ENCODE data around the gene MAFG. TPM values are rescaled to one million over a fixed set of nuclear protein-coding genes. Genes with fewer than 3 reads are reported as not detected.

The MAFG gene
- polyA plus RNA-seq, 1 of the 3 experiments (the other 2 are of a cell fraction), result 38.7 TPM

DNA sequence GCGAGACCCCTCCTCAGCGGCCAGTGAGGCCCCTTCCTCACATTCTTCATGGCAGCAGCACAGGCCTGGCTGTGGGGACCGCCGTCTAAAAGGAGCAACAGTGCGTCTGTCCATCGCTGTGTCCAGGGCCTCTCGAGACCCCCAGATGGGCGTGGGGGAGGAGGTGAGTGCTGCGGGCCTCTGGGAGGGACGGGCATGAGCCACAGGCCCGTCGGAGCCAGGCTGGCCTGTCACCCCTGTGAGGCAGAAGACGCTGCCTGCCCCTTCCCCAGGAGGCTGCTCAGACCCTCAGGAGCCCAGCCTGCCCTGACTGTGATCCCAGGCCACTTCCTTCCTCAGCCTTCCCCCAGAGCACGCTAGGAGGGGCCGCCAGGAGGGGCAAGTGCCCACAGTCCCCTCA is 11.7 kb upstream of the MAFG start:
- Histone ChIP-seq H3K9me2 (no peaks in the 10 kb centered on the region), H4K20me1 (ENCODE audit: insufficient read depth) (no peaks in the 10 kb centered on the region), H3K79me2 (ENCODE audit: insufficient read depth) (peaks cover 19% of the 10 kb centered on the region), H3F3A (replicated peaks; ENCODE audit: insufficient read depth) (peaks cover 3% of the 10 kb centered on the region), H3K27ac (ENCODE audit: low read depth in 2 of 2, low read length in 1 of 2) (no peak overlapping the region), H3K9me3 (no peaks in the 10 kb centered on the region), H2AFZ (ENCODE audit: low read depth) (no peak overlapping the region), H3K27me3 (ENCODE audit: insufficient read depth) (no peaks in the 10 kb centered on the region), H3K9ac (no peak overlapping the region), H3K36me3 (replicated peaks in 1 of 2; ENCODE audit: control insufficient read depth in 1 of 2, insufficient read depth in 2 of 2, low read length in 1 of 2) (peaks cover 0 to 9% of the 10 kb centered on the region in 2 experiments), H3K4me2 (no peak overlapping the region), H3K4me1 (ENCODE audit: control insufficient read depth in 1 of 2, insufficient read depth in 2 of 2, low read depth in 1 of 2, low read length in 1 of 2) (peaks cover 6 to 19% of the 10 kb centered on the region in 2 experiments; a peak in 2 of 4 replicates), H3K4me3 (ENCODE audit: low read depth in 2 of 2, low read length in 1 of 2) (no peak overlapping the region)
- no peak for DNase-seq
- ChIA-PET CTCF (interaction anchor here (1.1 to 17.7 kb wide), 5 partner anchors 15 to 91 kb away, joined by 3 to 216 read pairs (median 5); partner anchors contain the start of genes CENPX, LRRC45 and NOTUM), POLR2A (interaction anchor here (1.2 to 4.0 kb wide), 2 partner anchors 10 to 11 kb away, joined by 3 to 34 read pairs; partner anchors contain the start of gene MAFG)
- 76% methylated on average over 9 of the region's 15 CpGs for WGBS (ENCODE audit: low lambda C conversion rate)
- TF ChIP-seq, protein P1, sequence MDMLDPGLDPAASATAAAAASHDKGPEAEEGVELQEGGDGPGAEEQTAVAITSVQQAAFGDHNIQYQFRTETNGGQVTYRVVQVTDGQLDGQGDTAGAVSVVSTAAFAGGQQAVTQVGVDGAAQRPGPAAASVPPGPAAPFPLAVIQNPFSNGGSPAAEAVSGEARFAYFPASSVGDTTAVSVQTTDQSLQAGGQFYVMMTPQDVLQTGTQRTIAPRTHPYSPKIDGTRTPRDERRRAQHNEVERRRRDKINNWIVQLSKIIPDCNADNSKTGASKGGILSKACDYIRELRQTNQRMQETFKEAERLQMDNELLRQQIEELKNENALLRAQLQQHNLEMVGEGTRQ (IDR thresholded peaks at IDR 0.05; ENCODE audit: borderline replicate concordance, low read depth, low read length), result no peak
- TF ChIP-seq FOXM1 (IDR thresholded peaks at IDR 0.05; ENCODE audit: low read depth) (no peak), GABPA (IDR thresholded peaks at IDR 0.05; ENCODE audit: low read depth) (no peak), MXI1 (IDR thresholded peaks at IDR 0.05; ENCODE audit: low read depth, low read length) (no peak), EP300 (IDR thresholded peaks at IDR 0.05; ENCODE audit: borderline replicate concordance in 1 of 2, low read depth in 1 of 2, low read length in 1 of 2) (no peak), RFX5 (IDR thresholded peaks at IDR 0.05; ENCODE audit: low read length) (no peak), RAD21 (IDR thresholded peaks at IDR 0.05; ENCODE audit: low read length) (no peak), GATA2 (CRISPR knock-in tag; IDR thresholded peaks at IDR 0.05) (no peak), POLR2AphosphoS5 (IDR thresholded peaks at IDR 0.05; ENCODE audit: low read depth, low read length) (no peak), FOSL2 (IDR thresholded peaks at IDR 0.05; ENCODE audit: borderline replicate concordance, low read depth) (no peak), NFIC (IDR thresholded peaks at IDR 0.05; ENCODE audit: borderline replicate concordance) (no peak), RXRA (IDR thresholded peaks at IDR 0.05; ENCODE audit: borderline replicate concordance, low read depth) (no peak), SIN3A (IDR thresholded peaks at IDR 0.05; ENCODE audit: borderline replicate concordance, low read depth, low read length) (no peak)
- TF ChIP-seq, protein P2, sequence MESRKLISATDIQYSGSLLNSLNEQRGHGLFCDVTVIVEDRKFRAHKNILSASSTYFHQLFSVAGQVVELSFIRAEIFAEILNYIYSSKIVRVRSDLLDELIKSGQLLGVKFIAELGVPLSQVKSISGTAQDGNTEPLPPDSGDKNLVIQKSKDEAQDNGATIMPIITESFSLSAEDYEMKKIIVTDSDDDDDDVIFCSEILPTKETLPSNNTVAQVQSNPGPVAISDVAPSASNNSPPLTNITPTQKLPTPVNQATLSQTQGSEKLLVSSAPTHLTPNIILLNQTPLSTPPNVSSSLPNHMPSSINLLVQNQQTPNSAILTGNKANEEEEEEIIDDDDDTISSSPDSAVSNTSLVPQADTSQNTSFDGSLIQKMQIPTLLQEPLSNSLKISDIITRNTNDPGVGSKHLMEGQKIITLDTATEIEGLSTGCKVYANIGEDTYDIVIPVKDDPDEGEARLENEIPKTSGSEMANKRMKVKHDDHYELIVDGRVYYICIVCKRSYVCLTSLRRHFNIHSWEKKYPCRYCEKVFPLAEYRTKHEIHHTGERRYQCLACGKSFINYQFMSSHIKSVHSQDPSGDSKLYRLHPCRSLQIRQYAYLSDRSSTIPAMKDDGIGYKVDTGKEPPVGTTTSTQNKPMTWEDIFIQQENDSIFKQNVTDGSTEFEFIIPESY (IDR thresholded peaks at IDR 0.05; ENCODE audit: borderline replicate concordance, low read depth), result no peak
- TF ChIP-seq, protein P3, sequence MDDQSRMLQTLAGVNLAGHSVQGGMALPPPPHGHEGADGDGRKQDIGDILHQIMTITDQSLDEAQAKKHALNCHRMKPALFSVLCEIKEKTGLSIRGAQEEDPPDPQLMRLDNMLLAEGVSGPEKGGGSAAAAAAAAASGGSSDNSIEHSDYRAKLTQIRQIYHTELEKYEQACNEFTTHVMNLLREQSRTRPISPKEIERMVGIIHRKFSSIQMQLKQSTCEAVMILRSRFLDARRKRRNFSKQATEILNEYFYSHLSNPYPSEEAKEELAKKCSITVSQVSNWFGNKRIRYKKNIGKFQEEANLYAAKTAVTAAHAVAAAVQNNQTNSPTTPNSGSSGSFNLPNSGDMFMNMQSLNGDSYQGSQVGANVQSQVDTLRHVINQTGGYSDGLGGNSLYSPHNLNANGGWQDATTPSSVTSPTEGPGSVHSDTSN (IDR thresholded peaks at IDR 0.05), result no peak
- TF ChIP-seq, protein P4, sequence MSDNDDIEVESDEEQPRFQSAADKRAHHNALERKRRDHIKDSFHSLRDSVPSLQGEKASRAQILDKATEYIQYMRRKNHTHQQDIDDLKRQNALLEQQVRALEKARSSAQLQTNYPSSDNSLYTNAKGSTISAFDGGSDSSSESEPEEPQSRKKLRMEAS (IDR thresholded peaks at IDR 0.05; ENCODE audit: low read depth), result no peak
